ENCODE measurements around the gene THAP4. TPM values are rescaled to one million over a fixed set of nuclear protein-coding genes. Genes with fewer than 3 reads are reported as not detected.

THAP4 gene
- total RNA-seq, 1 donor from 2014 or later: 51.6 TPM

GRCh38 chr2:241551599-241551997, 85.4 kb downstream of the THAP4 start:
- no peaks in the 10 kb centered on the region for H3K36me3 Mint-ChIP-seq (ENCODE audit: unreplicated experiment)
- peak overlapping the region; percentile 43 for H3K27ac Mint-ChIP-seq (ENCODE audit: unreplicated experiment)
- peaks cover 1% of the 10 kb centered on the region for H3K9me3 Mint-ChIP-seq (ENCODE audit: unreplicated experiment)
- DNase-seq (ENCODE audit: extremely low spot score, unreplicated experiment): no peak
- peaks cover 36% of the 10 kb centered on the region for H3K4me1 Mint-ChIP-seq (ENCODE audit: unreplicated experiment)
- H3K27me3 Mint-ChIP-seq (ENCODE audit: unreplicated experiment): no peaks in the 10 kb centered on the region
- no peak for TF ChIP-seq CTCF (IDR thresholded peaks at IDR 0.05)
- H3K4me3 Mint-ChIP-seq (ENCODE audit: unreplicated experiment): no peak overlapping the region

GRCh38 chr2:241550616-241551580, 86.1 kb downstream of the THAP4 start:
- DNase-seq (ENCODE audit: extremely low spot score, unreplicated experiment): no peak
- H3K4me3 Mint-ChIP-seq (ENCODE audit: unreplicated experiment): peak overlapping the region; percentile 22

GRCh38 chr2:241548451-241548835, 88.5 kb downstream of the THAP4 start:
- no peaks in the 10 kb centered on the region for H3K27me3 Mint-ChIP-seq (ENCODE audit: unreplicated experiment)
- no peaks in the 10 kb centered on the region for H3K36me3 Mint-ChIP-seq (ENCODE audit: unreplicated experiment)
- no peak for TF ChIP-seq CTCF (IDR thresholded peaks at IDR 0.05)
- no peak for DNase-seq (ENCODE audit: extremely low spot score, unreplicated experiment)
- H3K4me3 Mint-ChIP-seq (ENCODE audit: unreplicated experiment): no peak overlapping the region
- H3K4me1 Mint-ChIP-seq (ENCODE audit: unreplicated experiment): peaks cover 40% of the 10 kb centered on the region
- H3K9me3 Mint-ChIP-seq (ENCODE audit: unreplicated experiment): no peaks in the 10 kb centered on the region
- H3K27ac Mint-ChIP-seq (ENCODE audit: unreplicated experiment): no peak overlapping the region

More at GRCh38 chr2:241550616-241551580, 86.1 kb downstream of the THAP4 start:
- Mint-ChIP-seq H3K9me3 (ENCODE audit: unreplicated experiment) (no peaks in the 10 kb centered on the region), H3K36me3 (ENCODE audit: unreplicated experiment) (no peaks in the 10 kb centered on the region), H3K4me1 (ENCODE audit: unreplicated experiment) (peaks cover 36% of the 10 kb centered on the region), H3K27ac (ENCODE audit: unreplicated experiment) (no peak overlapping the region), H3K27me3 (ENCODE audit: unreplicated experiment) (no peaks in the 10 kb centered on the region)
- no peak for TF ChIP-seq CTCF (IDR thresholded peaks at IDR 0.05)

GRCh38 chr2:241547781-241548450, 89.0 kb downstream of the THAP4 start:
- Mint-ChIP-seq H3K9me3 (ENCODE audit: unreplicated experiment) (no peaks in the 10 kb centered on the region), H3K4me1 (ENCODE audit: unreplicated experiment) (peaks cover 40% of the 10 kb centered on the region), H3K27ac (ENCODE audit: unreplicated experiment) (no peak overlapping the region), H3K4me3 (ENCODE audit: unreplicated experiment) (no peak overlapping the region), H3K27me3 (ENCODE audit: unreplicated experiment) (no peaks in the 10 kb centered on the region), H3K36me3 (ENCODE audit: unreplicated experiment) (no peaks in the 10 kb centered on the region)
- no peak for TF ChIP-seq CTCF (IDR thresholded peaks at IDR 0.05)
- no peak for DNase-seq (ENCODE audit: extremely low spot score, unreplicated experiment)
